K562 (cell line): ENCODE measurements around the gene REEP2. TPM values are rescaled to one million over a fixed set of nuclear protein-coding genes. Genes with fewer than 3 reads are reported as not detected.

Source experiments
- CEBPG ChIP-seq, 3 experiments: fragments of 200-800 bp in 1 of 3; sonication (Bioruptor generic) in 1 of 3; sonication (generic) in 1 of 3; formaldehyde crosslinking in 1 of 3; IDR thresholded peaks in 2 of 3; conservative IDR thresholded peaks in 1 of 3; 2 replicates each; pipeline versions ENCODE4 v1.6.1 to v1.8.0; 2016 to 2022; ENCODE audit warnings: missing compliant biosample characterization in 2 of 3, missing genetic modification characterization in 2 of 3, mild to moderate bottlenecking in 1 of 3, missing genetic modification reagents in 1 of 3
- CREB1 ChIP-seq, 2 experiments: sonication (generic) in 1 of 2; formaldehyde crosslinking in 1 of 2; IDR thresholded peaks; 2 replicates each; pipeline versions ENCODE4 v1.6.1 to v1.8.0; 2012 to 2022; ENCODE audit warnings: inconsistent platforms in 1 of 2, mild to moderate bottlenecking in 1 of 2, missing genetic modification reagents in 1 of 2, moderate library complexity in 1 of 2
- FOXK1 ChIP-seq: sonication (generic); formaldehyde crosslinking; IDR thresholded peaks from 2 replicates; pipeline ENCODE4 v1.8.0; 2022; ENCODE audit warnings: missing genetic modification reagents, mild to moderate bottlenecking, borderline replicate concordance
- GABPB1 ChIP-seq: sonication (generic); formaldehyde crosslinking; IDR thresholded peaks from 2 replicates; pipeline ENCODE4 v1.8.0; 2022; ENCODE audit warnings: mild to moderate bottlenecking, missing genetic modification reagents
- MEF2A ChIP-seq: IDR thresholded peaks from 2 replicates; pipeline ENCODE4 v1.6.1; 2011; ENCODE audit warnings: low read depth, mild to moderate bottlenecking, low read length, moderate library complexity; ENCODE audit not compliant: control insufficient read depth
- PTRF ChIP-seq: fragments of 450-650 bp; IDR thresholded peaks from 2 replicates; pipeline ENCODE4 v1.6.1; 2016; ENCODE audit warnings: mild to moderate bottlenecking, missing genetic modification characterization, missing compliant biosample characterization
- RHOXF2B ChIP-seq: fragments of 250-450 bp; sonication (Bioruptor Pico); conservative IDR thresholded peaks from 2 replicates; pipeline ENCODE4 v1.5.1; 2021
- SAP30 ChIP-seq: fragments of 200-600 bp; sonication (generic); IDR thresholded peaks from 2 replicates; pipeline ENCODE4 v1.6.1; 2012; ENCODE audit warnings: borderline replicate concordance, low read depth, mild to moderate bottlenecking, moderate library complexity, low read length, control low read depth, inconsistent platforms; ENCODE audit not compliant: insufficient read depth, poor library complexity, severe bottlenecking
- ZBED1 ChIP-seq: IDR thresholded peaks from 2 replicates; pipeline ENCODE4 v1.6.1; 2014
- ZFX ChIP-seq: sonication (generic); formaldehyde crosslinking; IDR thresholded peaks from 2 replicates; pipeline ENCODE4 v1.8.0; 2022; ENCODE audit warnings: mild to moderate bottlenecking, missing genetic modification reagents, moderate library complexity
- ZNF232 ChIP-seq: sonication (generic); formaldehyde crosslinking; IDR thresholded peaks from 2 replicates; pipeline ENCODE4 v1.8.0; 2022; ENCODE audit warnings: mild to moderate bottlenecking, missing genetic modification reagents
- ZNF347 ChIP-seq: fragments of 450-650 bp; formaldehyde crosslinking; IDR thresholded peaks from 2 replicates; pipeline ENCODE4 v1.4.0; 2020; ENCODE audit warnings: low read depth, mild to moderate bottlenecking, moderate library complexity
- polyA plus RNA-seq, 8 experiments: library from polyadenylated mRNA; depleted of rRNA in 4 of 8; stranded (reverse) in 5 of 8; unstranded in 3 of 8; fragments of >200 nt; fragmentation: Nextera tagmentation in 2 of 8; fragmentation: Illumina TruSeq in 1 of 8; extraction: Ambion mirVana in 2 of 8; extraction: Trizol in 1 of 8; gene quantifications; 2 replicates each; pipeline versions ENCODE4 v1.2.1 to v1.2.3, GENCODE V29; 2011 to 2014; ENCODE audit warnings: inconsistent platforms in 1 of 8, missing spikeins in 1 of 8
- total RNA-seq, 7 experiments: library from RNA; depleted of rRNA in 6 of 7; stranded (reverse); fragments of >200 nt in 6 of 7; fragmentation: Illumina TruSeq in 2 of 7; extraction: Trizol in 2 of 7; gene quantifications; 2 replicates each; pipeline versions ENCODE4 v1.2.1 to v1.2.3, GENCODE V29; 2011 to 2021; ENCODE audit warnings: low replicate concordance in 1 of 7
- TF ChIP-seq, protein P1 (sequence below): sonication (generic); formaldehyde crosslinking; IDR thresholded peaks from 2 replicates; pipeline ENCODE4 v1.9.0; 2022; ENCODE audit warnings: mild to moderate bottlenecking, missing genetic modification reagents
- TF ChIP-seq, protein P2 (sequence below): sonication (generic); formaldehyde crosslinking; IDR thresholded peaks from 2 replicates; pipeline ENCODE4 v1.8.0; 2022; ENCODE audit warnings: mild to moderate bottlenecking, missing genetic modification reagents
- TF ChIP-seq, protein P3 (sequence below): fragments of 250-450 bp; sonication (Bioruptor Pico); IDR thresholded peaks from 2 replicates; pipeline ENCODE4 v1.8.0; 2022; ENCODE audit warnings: moderate library complexity, mild to moderate bottlenecking, inconsistent platforms
- TF ChIP-seq, protein P4 (sequence below): fragments of 250-450 bp; sonication (Bioruptor Pico); IDR thresholded peaks from 2 replicates; pipeline ENCODE4 v1.8.0; 2022; ENCODE audit warnings: moderate library complexity, mild to moderate bottlenecking, inconsistent platforms
- TF ChIP-seq, protein P5 (sequence below): fragments of 250-450 bp; sonication (Bioruptor Pico); IDR thresholded peaks from 2 replicates; pipeline ENCODE4 v1.8.0; 2021; ENCODE audit warnings: borderline replicate concordance, mild to moderate bottlenecking, moderate library complexity; ENCODE audit not compliant: poor library complexity, severe bottlenecking
- TF ChIP-seq, protein P6 (sequence below): fragments of 450-650 bp; IDR thresholded peaks from 2 replicates; pipeline ENCODE4 v1.6.1; 2017; ENCODE audit warnings: antibody characterized with exemption

REEP2 gene
- total and polyA plus RNA-seq, 9 of the 15 experiments (the other 6 are each of a cell fraction or from before 2014, with no cell fraction given): 0.03 to 1.1 (median 0.12) TPM; not detected in 1

DNA sequence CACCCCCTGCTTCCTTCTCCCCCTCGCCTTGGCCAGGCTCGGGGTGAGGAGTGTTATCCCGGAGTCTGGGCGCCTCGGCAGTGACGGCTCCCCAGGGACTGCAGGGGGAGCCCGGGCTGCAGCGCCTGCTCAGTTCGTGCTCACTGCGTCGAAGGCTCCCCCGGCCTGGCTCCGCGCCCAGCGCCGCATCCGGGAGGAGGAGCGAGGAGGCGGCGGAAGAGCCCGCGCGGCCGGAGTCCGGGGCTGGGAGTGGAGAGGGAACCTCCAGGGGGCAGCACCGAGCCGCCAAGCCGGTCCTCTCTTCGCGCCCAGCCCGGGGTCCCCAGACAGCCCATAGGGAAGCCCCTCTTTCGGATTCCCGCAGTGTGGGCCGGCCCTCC, 25.1 kb downstream of the REEP2 start (continued):
- no peak for TF ChIP-seq FOXK1
- TF ChIP-seq, protein P1, sequence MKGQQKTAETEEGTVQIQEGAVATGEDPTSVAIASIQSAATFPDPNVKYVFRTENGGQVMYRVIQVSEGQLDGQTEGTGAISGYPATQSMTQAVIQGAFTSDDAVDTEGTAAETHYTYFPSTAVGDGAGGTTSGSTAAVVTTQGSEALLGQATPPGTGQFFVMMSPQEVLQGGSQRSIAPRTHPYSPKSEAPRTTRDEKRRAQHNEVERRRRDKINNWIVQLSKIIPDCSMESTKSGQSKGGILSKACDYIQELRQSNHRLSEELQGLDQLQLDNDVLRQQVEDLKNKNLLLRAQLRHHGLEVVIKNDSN (CRISPR knock-in tag): no peak
- TF ChIP-seq, protein P2, sequence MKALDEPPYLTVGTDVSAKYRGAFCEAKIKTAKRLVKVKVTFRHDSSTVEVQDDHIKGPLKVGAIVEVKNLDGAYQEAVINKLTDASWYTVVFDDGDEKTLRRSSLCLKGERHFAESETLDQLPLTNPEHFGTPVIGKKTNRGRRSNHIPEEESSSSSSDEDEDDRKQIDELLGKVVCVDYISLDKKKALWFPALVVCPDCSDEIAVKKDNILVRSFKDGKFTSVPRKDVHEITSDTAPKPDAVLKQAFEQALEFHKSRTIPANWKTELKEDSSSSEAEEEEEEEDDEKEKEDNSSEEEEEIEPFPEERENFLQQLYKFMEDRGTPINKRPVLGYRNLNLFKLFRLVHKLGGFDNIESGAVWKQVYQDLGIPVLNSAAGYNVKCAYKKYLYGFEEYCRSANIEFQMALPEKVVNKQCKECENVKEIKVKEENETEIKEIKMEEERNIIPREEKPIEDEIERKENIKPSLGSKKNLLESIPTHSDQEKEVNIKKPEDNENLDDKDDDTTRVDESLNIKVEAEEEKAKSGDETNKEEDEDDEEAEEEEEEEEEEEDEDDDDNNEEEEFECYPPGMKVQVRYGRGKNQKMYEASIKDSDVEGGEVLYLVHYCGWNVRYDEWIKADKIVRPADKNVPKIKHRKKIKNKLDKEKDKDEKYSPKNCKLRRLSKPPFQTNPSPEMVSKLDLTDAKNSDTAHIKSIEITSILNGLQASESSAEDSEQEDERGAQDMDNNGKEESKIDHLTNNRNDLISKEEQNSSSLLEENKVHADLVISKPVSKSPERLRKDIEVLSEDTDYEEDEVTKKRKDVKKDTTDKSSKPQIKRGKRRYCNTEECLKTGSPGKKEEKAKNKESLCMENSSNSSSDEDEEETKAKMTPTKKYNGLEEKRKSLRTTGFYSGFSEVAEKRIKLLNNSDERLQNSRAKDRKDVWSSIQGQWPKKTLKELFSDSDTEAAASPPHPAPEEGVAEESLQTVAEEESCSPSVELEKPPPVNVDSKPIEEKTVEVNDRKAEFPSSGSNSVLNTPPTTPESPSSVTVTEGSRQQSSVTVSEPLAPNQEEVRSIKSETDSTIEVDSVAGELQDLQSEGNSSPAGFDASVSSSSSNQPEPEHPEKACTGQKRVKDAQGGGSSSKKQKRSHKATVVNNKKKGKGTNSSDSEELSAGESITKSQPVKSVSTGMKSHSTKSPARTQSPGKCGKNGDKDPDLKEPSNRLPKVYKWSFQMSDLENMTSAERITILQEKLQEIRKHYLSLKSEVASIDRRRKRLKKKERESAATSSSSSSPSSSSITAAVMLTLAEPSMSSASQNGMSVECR (CRISPR knock-in tag): no peak
- TF ChIP-seq ZNF347 (CRISPR knock-in tag): no peak
- no peak for TF ChIP-seq ZBED1
- TF ChIP-seq, protein P3, sequence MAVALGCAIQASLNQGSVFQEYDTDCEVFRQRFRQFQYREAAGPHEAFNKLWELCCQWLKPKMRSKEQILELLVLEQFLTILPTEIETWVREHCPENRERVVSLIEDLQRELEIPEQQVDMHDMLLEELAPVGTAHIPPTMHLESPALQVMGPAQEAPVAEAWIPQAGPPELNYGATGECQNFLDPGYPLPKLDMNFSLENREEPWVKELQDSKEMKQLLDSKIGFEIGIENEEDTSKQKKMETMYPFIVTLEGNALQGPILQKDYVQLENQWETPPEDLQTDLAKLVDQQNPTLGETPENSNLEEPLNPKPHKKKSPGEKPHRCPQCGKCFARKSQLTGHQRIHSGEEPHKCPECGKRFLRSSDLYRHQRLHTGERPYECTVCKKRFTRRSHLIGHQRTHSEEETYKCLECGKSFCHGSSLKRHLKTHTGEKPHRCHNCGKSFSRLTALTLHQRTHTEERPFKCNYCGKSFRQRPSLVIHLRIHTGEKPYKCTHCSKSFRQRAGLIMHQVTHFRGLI (CRISPR knock-in tag): no peak
- TF ChIP-seq CEBPG (CRISPR knock-in tag; IDR thresholded peaks at IDR 0.05): no peak
- TF ChIP-seq CEBPG (tag; conservative IDR thresholded peaks at IDR 0.05 in 1 of 2, IDR thresholded peaks at IDR 0.05 in 1 of 2): no peak
- no peak for TF ChIP-seq RHOXF2B (CRISPR knock-in tag)
- no peak for TF ChIP-seq ZNF232
- no peak for TF ChIP-seq MEF2A
- TF ChIP-seq GABPB1 (CRISPR knock-in tag): peak; percentile 87
- TF ChIP-seq, protein P4, sequence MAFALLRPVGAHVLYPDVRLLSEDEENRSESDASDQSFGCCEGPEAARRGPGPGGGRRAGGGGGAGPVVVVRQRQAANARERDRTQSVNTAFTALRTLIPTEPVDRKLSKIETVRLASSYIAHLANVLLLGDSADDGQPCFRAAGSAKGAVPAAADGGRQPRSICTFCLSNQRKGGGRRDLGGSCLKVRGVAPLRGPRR: no peak
- no peak for TF ChIP-seq PTRF (tag)
- no peak for TF ChIP-seq SAP30
- TF ChIP-seq, protein P5, sequence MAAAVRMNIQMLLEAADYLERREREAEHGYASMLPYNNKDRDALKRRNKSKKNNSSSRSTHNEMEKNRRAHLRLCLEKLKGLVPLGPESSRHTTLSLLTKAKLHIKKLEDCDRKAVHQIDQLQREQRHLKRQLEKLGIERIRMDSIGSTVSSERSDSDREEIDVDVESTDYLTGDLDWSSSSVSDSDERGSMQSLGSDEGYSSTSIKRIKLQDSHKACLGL (CRISPR knock-in tag): no peak
- peak; percentile 77 for TF ChIP-seq CREB1 (IDR thresholded peaks at IDR 0.05)
- TF ChIP-seq CREB1 (CRISPR knock-in tag; IDR thresholded peaks at IDR 0.05): peak; percentile 84
- TF ChIP-seq ZFX (CRISPR knock-in tag): no peak
- TF ChIP-seq, protein P6, sequence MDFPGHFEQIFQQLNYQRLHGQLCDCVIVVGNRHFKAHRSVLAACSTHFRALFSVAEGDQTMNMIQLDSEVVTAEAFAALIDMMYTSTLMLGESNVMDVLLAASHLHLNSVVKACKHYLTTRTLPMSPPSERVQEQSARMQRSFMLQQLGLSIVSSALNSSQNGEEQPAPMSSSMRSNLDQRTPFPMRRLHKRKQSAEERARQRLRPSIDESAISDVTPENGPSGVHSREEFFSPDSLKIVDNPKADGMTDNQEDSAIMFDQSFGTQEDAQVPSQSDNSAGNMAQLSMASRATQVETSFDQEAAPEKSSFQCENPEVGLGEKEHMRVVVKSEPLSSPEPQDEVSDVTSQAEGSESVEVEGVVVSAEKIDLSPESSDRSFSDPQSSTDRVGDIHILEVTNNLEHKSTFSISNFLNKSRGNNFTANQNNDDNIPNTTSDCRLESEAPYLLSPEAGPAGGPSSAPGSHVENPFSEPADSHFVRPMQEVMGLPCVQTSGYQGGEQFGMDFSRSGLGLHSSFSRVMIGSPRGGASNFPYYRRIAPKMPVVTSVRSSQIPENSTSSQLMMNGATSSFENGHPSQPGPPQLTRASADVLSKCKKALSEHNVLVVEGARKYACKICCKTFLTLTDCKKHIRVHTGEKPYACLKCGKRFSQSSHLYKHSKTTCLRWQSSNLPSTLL: no peak
